Breast epithelium (tissue), 3 donors: ENCODE results near the gene NAT10.
"Not testable (repeated sequence)": the region's sequence is repeated elsewhere in the genome, so short reads cannot be mapped to it uniquely, and the experiment has no call there.

Experiments used
- POLR2A ChIP-seq: fragments of 450-650 bp; IDR thresholded peaks from one replicate; pipeline ENCODE4 v1.6.1; 2016; ENCODE audit warnings: antibody characterized with exemption, mild to moderate bottlenecking, moderate library complexity
- TF ChIP-seq, protein P1 (sequence below), 3 donors: fragments of 450-650 bp; IDR thresholded peaks; one replicate each; pipeline ENCODE4 v1.5.1; 2016 to 2017; ENCODE audit warnings: antibody characterized with exemption in 3 of 3, mild to moderate bottlenecking in 3 of 3, moderate library complexity in 3 of 3

DNA sequence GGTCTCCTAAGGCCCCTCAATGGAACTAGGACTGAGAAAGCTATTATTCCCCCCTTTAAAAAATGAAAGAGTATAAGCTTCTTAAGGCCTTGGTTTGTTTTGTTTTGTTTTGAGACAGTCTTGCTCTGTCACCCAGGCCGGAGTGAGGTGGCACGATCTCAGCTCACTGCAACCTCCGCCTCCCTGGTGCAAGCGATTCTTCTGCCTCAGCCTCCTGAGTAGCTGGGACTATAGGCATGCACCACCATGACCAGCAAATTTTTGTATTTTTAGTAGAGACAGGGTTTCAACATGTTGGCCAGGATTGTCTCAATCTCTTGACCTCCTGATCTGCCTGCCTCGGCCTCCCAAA is 75.4 kb downstream of the NAT10 start:
- TF ChIP-seq, protein P1, sequence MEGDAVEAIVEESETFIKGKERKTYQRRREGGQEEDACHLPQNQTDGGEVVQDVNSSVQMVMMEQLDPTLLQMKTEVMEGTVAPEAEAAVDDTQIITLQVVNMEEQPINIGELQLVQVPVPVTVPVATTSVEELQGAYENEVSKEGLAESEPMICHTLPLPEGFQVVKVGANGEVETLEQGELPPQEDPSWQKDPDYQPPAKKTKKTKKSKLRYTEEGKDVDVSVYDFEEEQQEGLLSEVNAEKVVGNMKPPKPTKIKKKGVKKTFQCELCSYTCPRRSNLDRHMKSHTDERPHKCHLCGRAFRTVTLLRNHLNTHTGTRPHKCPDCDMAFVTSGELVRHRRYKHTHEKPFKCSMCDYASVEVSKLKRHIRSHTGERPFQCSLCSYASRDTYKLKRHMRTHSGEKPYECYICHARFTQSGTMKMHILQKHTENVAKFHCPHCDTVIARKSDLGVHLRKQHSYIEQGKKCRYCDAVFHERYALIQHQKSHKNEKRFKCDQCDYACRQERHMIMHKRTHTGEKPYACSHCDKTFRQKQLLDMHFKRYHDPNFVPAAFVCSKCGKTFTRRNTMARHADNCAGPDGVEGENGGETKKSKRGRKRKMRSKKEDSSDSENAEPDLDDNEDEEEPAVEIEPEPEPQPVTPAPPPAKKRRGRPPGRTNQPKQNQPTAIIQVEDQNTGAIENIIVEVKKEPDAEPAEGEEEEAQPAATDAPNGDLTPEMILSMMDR (IDR thresholded peaks at IDR 0.05): not testable (repeated sequence)
- TF ChIP-seq POLR2A: not testable (repeated sequence)
